ENCODE measurements around the gene CERS5. TPM values are rescaled to one million over a fixed set of nuclear protein-coding genes. Genes with fewer than 3 reads are reported as not detected.

Gene CERS5
- polyA plus RNA-seq, 1 donor (not counting 4 experiments of a cell fraction or from before 2014, with no cell fraction given), result 72.3 TPM

- H3K27ac ChIP-seq (ENCODE audit: control insufficient read depth, insufficient read depth, low read length), result no peak overlapping the region
- H2AFZ ChIP-seq (ENCODE audit: control insufficient read depth, low read length), result no peak overlapping the region
- peaks cover 6% of the 10 kb centered on the region for H3K4me1 ChIP-seq (ENCODE audit: control insufficient read depth, extremely low read depth, insufficient read depth, low read length)
- FAIRE-seq (no peak), DNase-seq (ENCODE audit: low read depth, low spot score) (no peak)
- no peak overlapping the region for H3K9ac ChIP-seq (ENCODE audit: control insufficient read depth, extremely low read depth, insufficient read depth, low read length)
- H3K9me3 ChIP-seq (ENCODE audit: control insufficient read depth, low read depth, low read length), result no peaks in the 10 kb centered on the region
- H3K36me3 ChIP-seq (ENCODE audit: control insufficient read depth in 2 of 2, extremely low read depth in 1 of 2, insufficient read depth in 2 of 2, low read length in 2 of 2), result peaks cover 21 to 36% of the 10 kb centered on the region in 2 experiments
- H3K9me1 ChIP-seq (ENCODE audit: control insufficient read depth, extremely low read depth, insufficient read depth, low read length), result no peaks in the 10 kb centered on the region
- H3K27me3 ChIP-seq (ENCODE audit: control insufficient read depth, extremely low read depth, insufficient read depth, low read length), result no peaks in the 10 kb centered on the region
- no peak overlapping the region for H3K4me3 ChIP-seq (ENCODE audit: control insufficient read depth in 2 of 3, extremely low read depth in 1 of 3, insufficient read depth in 2 of 3, low read depth in 1 of 3, low read length in 3 of 3)
- dilution Hi-C loops (cut with MboI; ENCODE audit: extremely low pct_ligation_motif_present, low sequenced_read_pairs), result no loop called here
- no peaks in the 10 kb centered on the region for H3K79me2 ChIP-seq (ENCODE audit: control insufficient read depth, insufficient read depth, low read length)
- no peak overlapping the region for H3K4me2 ChIP-seq (ENCODE audit: control insufficient read depth, extremely low read depth, insufficient read depth, low read depth, low read length)
- no peaks in the 10 kb centered on the region for H4K20me1 ChIP-seq (ENCODE audit: control insufficient read depth, extremely low read depth, insufficient read depth, low read length)
- no peak for TF ChIP-seq CTCF (optimal IDR thresholded peaks at IDR 0.05 in 1 of 3, IDR thresholded peaks at IDR 0.05 in 1 of 3, conservative IDR thresholded peaks at IDR 0.05 in 1 of 3; ENCODE audit: extremely low read depth in 1 of 3, insufficient read depth in 2 of 3, low read length in 3 of 3)
- TF ChIP-seq EZH2 (IDR thresholded peaks at IDR 0.05; ENCODE audit: low read length), result no peak
Observed at GRCh38 chr12:50129290-50129689, 37.9 kb downstream of the CERS5 start.

- peaks cover 15 to 30% of the 10 kb centered on the region in 2 experiments for H3K36me3 ChIP-seq (ENCODE audit: control insufficient read depth in 2 of 2, extremely low read depth in 1 of 2, insufficient read depth in 2 of 2, low read length in 2 of 2)
- no peak for DNase-seq (ENCODE audit: low read depth, low spot score)
- no peaks in the 10 kb centered on the region for H3K27me3 ChIP-seq (ENCODE audit: control insufficient read depth, extremely low read depth, insufficient read depth, low read length)
Observed at GRCh38 chr12:50127546-50127945, 39.6 kb downstream of the CERS5 start.

More at GRCh38 chr12:50127546-50127945, 39.6 kb downstream of the CERS5 start:
- no peaks in the 10 kb centered on the region for H3K9me3 ChIP-seq (ENCODE audit: control insufficient read depth, low read depth, low read length)
- H3K9me1 ChIP-seq (ENCODE audit: control insufficient read depth, extremely low read depth, insufficient read depth, low read length), result no peaks in the 10 kb centered on the region
- peaks cover 6% of the 10 kb centered on the region for H3K4me1 ChIP-seq (ENCODE audit: control insufficient read depth, extremely low read depth, insufficient read depth, low read length)
- no peak overlapping the region for H3K4me2 ChIP-seq (ENCODE audit: control insufficient read depth, extremely low read depth, insufficient read depth, low read depth, low read length)
- no peak overlapping the region for H3K9ac ChIP-seq (ENCODE audit: control insufficient read depth, extremely low read depth, insufficient read depth, low read length)
- H3K27ac ChIP-seq (ENCODE audit: control insufficient read depth, insufficient read depth, low read length), result no peak overlapping the region
- no peaks in the 10 kb centered on the region for H4K20me1 ChIP-seq (ENCODE audit: control insufficient read depth, extremely low read depth, insufficient read depth, low read length)
- H3K79me2 ChIP-seq (ENCODE audit: control insufficient read depth, insufficient read depth, low read length), result no peaks in the 10 kb centered on the region
- no peak for TF ChIP-seq EZH2 (IDR thresholded peaks at IDR 0.05; ENCODE audit: low read length)
- TF ChIP-seq CTCF (optimal IDR thresholded peaks at IDR 0.05 in 1 of 3, IDR thresholded peaks at IDR 0.05 in 1 of 3, conservative IDR thresholded peaks at IDR 0.05 in 1 of 3; ENCODE audit: extremely low read depth in 1 of 3, insufficient read depth in 2 of 3, low read length in 3 of 3), result no peak
- FAIRE-seq, result peak; percentile 17
- no peak overlapping the region for H2AFZ ChIP-seq (ENCODE audit: control insufficient read depth, low read length)
- no peak overlapping the region for H3K4me3 ChIP-seq (ENCODE audit: control insufficient read depth in 2 of 3, extremely low read depth in 1 of 3, insufficient read depth in 2 of 3, low read depth in 1 of 3, low read length in 3 of 3)
- dilution Hi-C loops (cut with MboI; ENCODE audit: extremely low pct_ligation_motif_present, low sequenced_read_pairs), result no loop called here

All from keratinocyte (primary cell).